NCI-H2227 treated with DMSO at 0.1 percent for 48 hours (cell line): ENCODE measurements around the gene PNMA5.
"Not testable (repeated sequence)": the region's sequence is repeated elsewhere in the genome, so short reads cannot be mapped to it uniquely, and the experiment has no call there.

Source experiments
- DNase-seq: peaks from one replicate; lab custom pipeline; 2025; lab: John Stamatoyannopoulos, UW

Gene PNMA5

DNA sequence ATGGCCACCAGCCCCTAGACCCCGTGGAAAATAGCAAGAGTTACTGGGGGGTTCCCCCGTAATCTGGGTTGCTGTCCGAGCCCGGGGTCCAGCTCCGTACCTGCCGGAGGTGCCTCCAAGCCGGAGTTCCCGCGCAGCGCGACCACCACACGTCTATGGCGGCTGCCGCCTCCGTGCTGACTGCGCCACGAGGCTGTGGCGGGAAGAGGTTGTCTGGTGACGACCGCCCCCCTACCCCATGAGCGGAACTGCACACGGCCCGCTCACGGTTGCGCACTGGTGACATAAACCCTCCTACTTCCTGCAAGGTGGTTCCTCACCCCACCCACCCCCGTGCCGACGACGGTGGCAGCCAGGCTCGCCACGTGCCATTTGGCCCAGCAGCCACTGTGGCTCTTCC lies at the start of gene PNMA5:
TSS of gene PNMA5 (minus strand) at position 184 of the 400 bp plus-strand sequence. CDS start 2,518 bp downstream, outside the sequence.
- DNase-seq: no peak

DNA sequence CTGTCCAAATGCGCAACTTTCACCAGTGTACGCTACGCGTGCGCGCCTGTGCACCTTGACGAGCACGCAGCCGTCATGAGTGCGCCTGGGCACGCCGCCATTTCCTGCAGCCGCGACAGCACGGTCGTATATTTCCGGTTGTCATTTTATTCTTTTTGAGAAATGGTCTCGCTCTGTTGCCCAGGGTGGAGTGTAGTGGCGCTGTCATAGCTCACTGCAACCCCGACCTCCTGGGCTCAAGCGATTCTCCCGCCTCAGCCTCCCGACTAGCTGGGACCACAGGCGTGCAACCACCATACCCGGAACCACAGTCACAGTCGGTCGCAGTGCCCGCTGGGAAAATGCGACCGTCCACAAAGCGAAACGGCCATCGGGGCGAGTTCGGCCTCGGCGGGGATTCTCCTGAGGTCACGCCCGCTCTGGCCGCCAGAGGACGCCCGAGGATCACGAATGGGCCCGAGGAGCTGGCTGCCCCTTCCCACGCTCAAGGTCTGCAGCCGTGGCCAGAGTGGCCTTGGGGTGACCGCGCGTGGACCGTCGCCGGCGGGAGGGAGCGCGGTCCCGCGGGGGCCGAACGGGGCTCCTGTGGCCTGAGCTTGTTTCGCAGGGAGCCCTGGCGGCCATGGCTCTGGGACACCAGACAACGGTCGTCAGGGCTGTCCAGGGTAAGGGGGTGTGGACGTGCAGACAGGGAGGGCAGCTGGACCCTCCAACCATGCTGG lies 38.6 kb upstream of the PNMA5 start:
- peak; percentile 19 for DNase-seq

DNA sequence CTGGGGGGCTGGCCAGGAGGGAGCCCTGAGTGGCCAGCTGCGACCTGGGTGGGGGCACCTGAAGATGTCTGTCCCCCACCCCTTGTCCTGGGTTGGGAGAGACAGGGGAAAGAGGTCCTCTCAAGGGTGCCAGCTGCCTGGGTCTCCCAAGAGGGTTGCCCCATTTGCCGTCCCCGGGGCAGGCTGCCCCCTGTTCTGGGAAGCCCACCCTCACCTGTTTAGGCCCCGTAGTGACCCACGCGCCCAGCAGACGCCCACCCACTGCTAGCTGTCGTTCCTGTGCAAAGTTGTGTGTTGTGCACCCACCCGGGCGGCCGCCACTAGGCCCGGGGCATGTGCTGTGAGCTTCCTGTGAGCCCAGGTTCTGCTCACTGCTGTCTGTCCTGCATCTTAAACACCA lies 36.9 kb upstream of the PNMA5 start:
- no peak for DNase-seq

DNA sequence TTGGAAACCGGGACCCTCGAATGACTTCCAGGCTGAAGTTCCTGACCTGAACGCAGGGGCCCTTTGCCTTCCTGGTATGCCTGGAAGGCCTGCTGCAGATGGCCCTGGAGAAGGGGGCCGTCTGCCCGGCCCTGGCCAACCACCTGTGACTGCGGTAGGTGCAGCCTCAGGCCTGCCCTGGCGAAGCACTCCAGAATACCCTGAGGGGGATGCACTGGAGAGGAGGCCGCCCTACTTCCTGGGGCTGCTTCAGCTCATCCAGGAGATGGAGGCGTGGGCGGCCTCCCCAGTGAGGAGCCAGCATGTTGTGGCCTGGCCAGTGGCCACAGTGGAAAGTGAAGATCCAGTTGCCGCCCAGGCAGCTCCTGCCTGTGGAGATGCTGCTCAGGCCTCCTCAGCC lies 36.0 kb upstream of the PNMA5 start:
- DNase-seq: no peak

DNA sequence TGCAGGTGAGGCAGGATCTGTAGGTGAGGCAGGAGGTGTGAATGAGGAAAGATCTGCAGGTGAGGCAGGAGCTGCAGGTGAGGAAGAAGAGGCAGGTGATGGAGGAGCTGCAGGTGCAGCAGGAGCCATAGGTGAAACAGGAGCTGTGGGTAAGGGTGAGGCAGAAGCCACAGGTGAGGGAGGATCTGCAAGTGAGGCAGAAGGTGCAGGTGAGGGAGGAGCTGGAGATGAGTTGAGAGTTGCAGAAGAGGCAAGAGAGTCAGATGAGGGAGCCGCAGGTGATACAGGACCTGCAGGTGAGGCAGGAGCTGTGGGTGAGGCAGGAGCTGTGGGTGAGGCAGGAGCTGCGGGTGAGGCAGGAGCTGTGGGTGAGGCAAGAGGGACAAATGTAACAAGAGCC lies 35.2 kb upstream of the PNMA5 start:
- DNase-seq: no peak

DNA sequence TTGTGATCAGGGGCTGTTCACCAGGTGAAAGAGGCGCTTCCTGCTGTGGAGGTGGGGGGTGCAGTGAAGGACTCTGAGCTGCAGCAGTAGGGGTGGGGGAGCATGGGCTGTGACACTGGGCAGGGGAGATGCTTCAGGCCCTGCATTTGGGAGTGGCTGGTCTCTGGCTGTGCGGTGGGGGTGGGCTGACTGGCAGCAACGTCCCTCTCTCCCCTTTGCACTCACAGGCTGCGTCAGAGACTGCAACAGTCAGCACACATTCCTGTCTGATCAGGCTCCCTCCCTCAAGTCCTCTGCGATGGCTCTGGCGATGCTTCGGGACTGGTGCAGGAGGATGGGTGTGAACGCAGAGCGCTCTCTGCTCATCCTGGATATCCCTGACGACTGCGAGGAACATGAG lies 34.6 kb upstream of the PNMA5 start:
- not testable (repeated sequence) for DNase-seq

DNA sequence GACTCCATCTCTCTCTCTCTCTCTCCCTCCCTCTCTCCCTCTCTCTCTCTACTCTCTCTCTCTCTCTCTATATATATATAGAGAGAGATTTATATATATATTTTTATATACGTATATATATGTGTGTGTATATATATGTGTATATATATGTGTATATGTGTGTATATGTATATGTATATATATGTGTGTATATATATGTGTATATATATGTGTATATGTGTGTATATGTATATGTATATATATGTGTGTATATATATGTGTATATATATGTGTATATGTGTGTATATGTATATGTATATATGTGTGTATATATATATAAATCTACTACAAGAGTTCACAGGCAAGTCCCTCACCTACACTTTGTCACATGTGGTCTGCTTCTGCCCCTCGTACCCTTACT lies 32.6 kb upstream of the PNMA5 start:
- not testable (repeated sequence) for DNase-seq

DNA sequence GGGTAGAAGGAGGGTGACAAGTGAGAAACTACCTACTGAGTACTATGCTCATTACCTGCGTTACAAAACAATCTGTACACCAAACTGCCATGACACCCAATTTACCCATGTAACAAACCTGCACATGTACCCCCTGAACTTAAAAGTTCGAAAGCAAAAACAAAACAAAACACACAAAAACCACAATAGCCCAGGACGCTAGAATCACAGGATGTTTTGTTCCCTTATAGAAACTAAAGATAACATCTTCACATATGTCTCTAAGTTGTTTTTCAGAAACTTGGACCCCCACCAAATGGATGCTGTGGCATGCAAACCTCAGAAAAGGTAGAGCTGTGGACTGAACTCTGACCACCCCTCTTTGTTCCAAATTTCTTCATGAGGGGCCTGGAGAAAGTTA lies 25.2 kb upstream of the PNMA5 start:
- DNase-seq: no peak

DNA sequence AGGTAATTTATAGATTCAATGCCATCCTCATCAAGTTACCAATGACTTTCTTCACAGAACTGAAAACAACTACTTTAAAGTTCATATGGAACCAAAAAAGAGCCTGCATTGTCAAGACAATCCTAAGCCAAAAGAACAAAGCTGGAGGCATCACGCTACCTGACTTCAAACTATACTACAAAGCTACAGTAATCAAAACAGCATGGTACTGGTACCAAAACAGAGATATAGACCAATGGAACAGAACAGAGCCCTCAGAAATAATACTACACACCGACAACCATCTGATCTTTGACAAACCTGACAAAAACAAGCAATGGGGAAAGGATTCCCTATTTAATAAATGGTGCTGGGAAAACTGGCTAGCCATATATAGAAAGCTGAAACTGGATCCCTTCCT lies 23.3 kb upstream of the PNMA5 start:
- not testable (repeated sequence) for DNase-seq

DNA sequence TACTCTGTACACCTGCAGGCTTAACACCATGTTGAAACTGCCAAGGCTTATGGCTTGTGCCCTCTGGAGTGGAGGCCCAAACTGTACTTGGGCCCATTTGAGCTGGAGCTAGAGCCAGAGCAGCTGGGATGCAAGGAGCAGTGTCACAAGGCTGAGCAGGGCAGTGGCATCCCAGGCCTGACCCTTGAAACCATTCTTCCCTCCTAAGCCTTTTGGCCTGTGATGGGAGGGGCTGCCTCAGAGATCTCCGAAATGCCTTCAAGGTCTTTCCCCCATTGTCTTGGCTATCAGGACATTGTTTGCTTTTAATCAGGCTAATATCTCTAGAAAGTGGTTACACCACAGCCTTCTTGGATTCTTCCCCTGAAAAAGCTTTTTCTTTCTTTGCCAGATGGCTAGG lies 10.9 kb upstream of the PNMA5 start:
- no peak for DNase-seq

DNA sequence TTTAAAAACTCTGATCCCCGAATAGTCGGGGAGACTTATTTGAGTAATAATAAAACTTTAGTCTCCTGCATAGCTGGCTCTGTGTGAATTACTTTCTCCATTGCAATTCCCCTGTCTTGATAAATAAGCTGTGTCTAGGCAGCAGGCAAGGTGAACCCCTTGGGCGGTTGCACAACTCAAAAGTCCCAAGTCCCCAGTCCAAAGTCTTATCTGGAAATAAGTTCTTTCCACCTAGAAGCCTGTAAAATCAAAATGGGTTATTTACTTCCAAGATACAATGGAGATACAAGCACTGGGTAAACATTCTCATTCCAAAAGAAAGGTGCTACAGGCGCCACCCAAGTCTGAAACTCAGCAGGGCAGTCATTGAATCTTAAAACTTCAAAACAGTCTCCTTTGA lies 10.1 kb upstream of the PNMA5 start:
- DNase-seq: no peak

DNA sequence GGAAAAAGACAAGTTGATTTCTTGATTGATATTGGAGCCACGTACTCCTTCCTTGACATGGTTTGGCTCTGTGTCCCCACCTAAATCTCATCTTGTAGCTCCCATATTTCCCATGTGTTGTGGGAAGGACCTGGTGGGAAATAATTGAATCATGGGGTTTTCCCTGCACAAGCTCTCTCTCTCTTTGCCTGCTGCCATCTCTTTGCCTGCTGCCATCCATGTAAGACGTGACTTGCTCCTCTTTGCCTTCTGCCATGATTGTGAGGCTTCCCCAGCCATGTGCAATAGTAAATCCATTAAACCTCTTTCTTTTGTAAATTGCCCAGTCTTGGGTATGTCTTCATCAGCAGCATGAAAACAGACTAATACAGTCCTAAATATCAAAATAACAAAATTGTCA lies 8.3 kb upstream of the PNMA5 start:
- not testable (repeated sequence) for DNase-seq

DNA sequence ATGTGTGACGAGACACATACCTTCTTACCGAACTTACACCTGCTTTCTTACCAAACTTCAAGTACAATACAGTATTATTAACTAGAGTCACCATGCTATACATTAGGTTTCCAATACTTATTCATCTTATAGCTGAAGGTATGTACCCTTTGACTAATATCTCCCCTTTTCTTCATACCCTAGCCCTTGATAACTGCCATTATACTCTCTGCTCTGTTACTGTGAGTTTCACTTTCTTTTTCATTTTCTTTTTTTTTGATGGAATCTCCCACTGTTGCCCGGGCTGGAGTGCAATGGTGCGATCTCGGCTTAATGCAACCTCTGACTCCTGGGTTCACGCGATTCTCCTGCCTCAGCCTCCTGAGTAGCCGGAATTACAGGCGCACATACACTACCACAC lies 3.4 kb upstream of the PNMA5 start:
- DNase-seq: no peak

DNA sequence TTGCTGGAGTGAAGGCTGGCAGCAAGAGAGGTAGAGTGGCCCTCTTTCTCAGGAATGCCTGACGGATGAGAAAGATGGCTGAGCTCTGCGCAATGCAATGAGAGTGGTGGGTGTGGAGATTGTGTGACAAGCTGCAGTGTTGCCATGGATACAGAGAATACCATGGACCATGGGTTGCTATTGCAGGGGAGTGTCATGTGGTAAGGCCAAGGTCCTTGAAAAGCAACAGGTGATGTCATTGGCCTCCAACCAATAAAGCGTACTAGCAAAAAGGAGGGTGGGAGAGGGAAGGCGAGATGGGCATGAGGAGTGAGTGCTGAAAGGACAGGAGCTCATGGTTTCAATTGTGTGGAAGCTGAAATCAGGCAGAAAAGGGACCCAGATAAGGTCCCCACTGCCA lies 1.8 kb downstream of the PNMA5 start:
- no peak for DNase-seq

DNA sequence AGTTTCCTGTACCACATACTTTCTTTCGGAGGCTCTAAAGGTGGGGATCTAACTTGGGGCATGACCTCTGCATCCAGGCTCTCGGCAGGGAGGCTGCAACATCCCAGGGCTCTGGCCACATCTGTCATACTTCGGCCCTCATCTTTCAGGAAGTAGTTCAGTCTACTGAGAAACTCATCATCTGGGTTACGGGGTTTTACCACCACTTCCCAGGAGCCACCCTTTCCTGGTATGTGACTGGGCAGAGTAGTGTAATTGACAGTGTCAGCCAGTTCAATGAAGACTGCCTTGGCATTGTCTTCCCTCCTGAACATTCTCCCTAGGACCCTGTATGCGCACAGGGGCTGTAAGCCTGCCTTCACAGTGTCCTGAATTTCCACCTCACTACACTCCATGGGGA lies 2.8 kb downstream of the PNMA5 start:
- no peak for DNase-seq

DNA sequence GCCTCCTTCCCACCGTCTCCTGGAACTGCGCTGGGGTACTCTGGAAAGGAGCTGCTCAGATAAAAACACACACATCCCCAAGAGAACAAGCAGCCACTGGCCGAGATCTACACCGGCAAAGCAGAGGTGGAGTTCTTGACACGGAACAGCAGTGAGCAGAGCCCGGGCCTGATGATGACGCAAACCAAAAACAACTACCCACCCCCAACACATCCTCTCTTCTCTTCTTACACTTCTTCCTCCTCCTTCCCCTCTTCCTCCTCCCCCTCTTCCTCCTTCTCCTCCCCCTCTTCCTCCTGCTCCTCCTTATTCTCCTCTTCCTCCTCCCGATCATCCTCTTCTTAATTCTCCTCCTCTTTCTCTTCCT lies 4.6 kb downstream of the PNMA5 start:
- DNase-seq: no peak

DNA sequence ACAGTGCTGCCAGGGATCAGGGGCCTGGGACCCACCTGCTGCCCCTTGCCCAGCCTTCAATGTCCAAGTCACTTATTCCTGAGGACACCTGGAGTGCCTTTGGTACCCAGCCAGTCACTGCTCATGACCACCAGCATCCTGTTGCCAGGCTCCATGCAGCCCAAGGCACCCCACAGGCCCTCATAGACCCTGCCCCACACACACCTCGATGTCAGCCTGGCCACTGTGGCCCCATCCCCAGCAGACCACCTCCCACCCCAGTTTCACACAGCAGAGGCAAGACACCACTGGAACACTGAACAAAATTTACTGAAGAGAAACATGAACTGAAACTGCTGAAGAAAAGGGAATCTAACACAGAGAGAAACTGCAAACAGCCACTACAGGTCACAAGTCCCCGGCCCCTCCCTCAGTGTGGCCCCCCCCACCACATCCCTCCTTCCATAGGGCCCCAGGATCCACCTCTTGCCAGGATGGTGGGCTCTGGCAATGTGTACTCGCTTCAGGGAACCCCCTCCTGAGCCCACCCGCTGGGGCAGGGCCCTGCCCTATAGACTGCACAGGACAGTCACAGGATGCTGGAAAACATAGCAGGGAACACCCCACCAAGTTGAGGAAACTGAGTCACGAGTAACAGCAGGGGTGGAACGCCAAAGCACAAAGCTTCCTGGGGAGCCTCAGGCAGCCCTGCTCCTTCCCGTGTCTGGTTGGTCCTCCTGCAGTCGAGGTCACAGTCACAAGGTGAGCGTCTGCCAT lies 5.2 kb downstream of the PNMA5 start:
- no peak for DNase-seq

DNA sequence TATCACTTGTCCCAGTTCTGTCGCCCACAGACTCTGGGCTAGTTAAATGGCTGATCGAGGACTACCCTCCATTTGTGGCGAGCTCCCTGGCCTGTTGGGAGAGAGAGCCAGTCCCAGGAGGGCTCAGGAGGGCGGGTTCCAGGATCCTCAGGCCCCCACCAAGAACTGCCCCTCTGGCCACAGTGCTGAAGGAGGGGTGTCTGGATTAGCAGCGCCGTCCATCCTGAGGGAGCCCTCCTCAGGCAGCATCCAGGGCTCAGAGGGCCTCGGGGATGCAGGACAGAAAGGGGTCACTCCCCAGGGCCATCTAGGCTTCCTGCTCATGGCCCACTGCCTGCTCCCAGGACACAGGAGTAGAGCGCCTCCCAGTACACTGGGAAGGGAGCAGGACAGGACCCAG lies 6.1 kb downstream of the PNMA5 start:
- DNase-seq: no peak

DNA sequence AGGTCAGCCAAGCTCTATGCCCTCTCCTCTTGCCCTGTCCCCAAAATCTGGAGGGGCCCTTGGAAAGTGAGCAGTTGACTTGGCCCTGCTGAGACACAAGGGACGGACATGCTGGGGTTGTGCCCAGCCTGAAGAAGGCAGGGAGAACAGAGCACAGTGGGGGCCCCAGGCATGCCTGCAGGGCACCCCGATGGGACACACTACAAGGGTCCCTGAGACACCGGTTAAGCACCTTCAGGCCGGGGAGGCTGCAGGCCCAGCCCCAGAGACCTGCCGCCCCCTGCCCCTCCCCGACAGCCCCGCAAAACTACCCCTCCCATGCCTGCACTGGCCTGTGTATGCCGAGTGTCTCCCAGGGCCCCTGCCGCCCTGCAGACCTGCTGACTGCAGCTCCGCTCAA lies 6.8 kb downstream of the PNMA5 start:
- DNase-seq: not testable (repeated sequence)

DNA sequence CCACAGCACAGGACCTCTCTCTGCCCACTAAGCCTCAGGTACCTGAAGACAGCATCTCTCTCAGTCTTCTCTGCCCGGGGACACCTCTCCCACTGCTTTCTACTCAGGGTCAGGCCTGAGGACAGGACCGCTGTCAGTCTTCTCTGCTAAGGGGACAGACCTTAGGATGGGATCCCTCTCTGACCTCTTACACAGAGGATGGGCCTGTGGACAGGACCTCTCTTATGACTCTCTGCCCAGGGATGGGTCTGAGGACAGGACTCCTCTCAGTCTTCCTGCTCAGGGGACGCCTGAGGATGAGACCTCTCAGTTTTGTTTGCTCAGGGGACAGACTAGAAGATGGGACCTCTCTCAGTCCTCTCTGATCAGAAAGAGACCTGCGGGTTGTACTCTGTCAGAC lies 8.5 kb downstream of the PNMA5 start:
- DNase-seq: not testable (repeated sequence)

DNA sequence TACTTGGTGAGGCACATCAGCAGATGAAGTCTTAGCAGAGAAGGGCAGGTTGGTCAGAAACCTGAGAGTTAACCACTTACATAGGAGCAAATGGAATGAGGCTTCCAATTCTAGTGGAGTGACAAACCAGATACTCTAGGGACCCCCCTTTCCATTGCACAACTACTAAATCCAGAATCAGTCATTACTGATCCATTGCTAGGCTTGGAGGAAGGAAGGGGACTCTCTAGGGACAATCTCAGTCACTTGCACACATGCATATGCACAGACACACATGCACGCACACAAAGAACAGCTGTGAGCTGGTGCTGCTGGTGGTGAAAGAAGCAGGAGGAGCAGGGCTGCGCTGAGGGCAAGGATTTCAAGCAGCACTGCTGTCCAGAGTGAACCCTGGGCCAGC lies 25.7 kb downstream of the PNMA5 start:
- DNase-seq: no peak

DNA sequence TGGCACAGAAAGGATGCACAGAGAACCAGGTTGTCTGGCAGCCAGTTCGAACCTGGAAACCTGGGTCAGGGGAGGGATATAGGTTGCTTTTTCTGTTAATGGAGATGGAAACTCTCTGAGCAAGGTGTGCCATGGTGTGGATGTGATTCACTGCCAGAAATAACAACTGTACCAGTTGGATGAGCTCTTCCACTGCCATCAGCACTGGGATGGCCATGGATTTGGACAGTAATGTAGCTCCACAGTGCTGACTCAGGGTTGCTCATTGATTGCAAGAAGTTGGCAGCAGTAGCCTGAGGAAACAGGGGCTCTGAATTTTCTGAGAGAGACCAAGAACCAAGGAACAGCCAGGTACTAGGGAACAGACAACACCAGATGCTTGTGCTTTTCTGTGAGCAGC lies 33.8 kb downstream of the PNMA5 start:
- no peak for DNase-seq

DNA sequence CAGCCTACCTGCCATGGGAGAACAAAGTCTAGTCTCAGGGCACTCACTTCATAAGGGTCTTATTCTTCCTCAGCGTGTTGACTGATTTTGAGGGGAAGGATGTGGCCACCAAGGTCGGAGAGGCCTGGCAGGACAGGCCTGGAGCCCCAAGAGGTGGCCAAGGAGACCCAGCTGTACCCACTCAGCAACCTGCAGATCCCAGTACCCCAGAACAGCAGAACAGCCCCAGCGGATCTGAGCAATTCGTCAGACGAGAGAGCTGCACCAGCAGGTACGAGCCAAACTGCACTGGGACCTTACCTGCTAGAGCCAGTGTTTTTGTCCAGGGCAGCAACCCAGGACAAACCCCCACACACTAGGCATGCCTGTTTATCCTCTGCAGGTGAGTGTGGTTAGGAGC lies 34.3 kb downstream of the PNMA5 start:
- no peak for DNase-seq
